SK-N-MC (cell line): ENCODE measurements around the gene GPR15.

Experiments used
- DNase-seq: peaks from one replicate; pipeline ENCODE4 v3.0.0-alpha.2; 2011; ENCODE audit warnings: low read depth, low spot score
- H3K27ac ChIP-seq: fragments of 200-600 bp; sonication (generic); 2 replicates; pipeline ENCODE4 v1.5.1; 2016; ENCODE audit warnings: mixed run types
- H3K36me3 ChIP-seq: fragments of 200-600 bp; sonication (generic); 2 replicates; pipeline ENCODE4 v1.6.1; 2017; ENCODE audit warnings: antibody characterized with exemption, low read length, mixed read lengths; ENCODE audit not compliant: insufficient read depth
- H3K4me3 ChIP-seq: fragments of 200-600 bp; sonication (generic); 2 replicates; pipeline ENCODE4 v1.5.1; 2016
- H3K9ac ChIP-seq: fragments of 200-600 bp; sonication (generic); 2 replicates; pipeline ENCODE4 v1.8.0; 2017; ENCODE audit warnings: mixed run types, mixed read lengths; ENCODE audit not compliant: insufficient read length
- H3K9me3 ChIP-seq: fragments of 200-600 bp; sonication (generic); 2 replicates; pipeline ENCODE4 v1.6.1; 2017; ENCODE audit warnings: low read depth, mild to moderate bottlenecking, antibody characterized with exemption, low read length, moderate library complexity, mixed read lengths
- EZH2 ChIP-seq: fragments of 200-600 bp; sonication (generic); IDR thresholded peaks from one replicate; pipeline ENCODE4 v1.6.1; 2017; ENCODE audit warnings: antibody characterized with exemption
- FOXP2 ChIP-seq: optimal IDR thresholded peaks from 2 replicates; pipeline ENCODE3; 2011; ENCODE audit warnings: mild to moderate bottlenecking, moderate library complexity; ENCODE audit not compliant: insufficient read depth; ENCODE audit errors: extremely low read length, control extremely low read depth
- POLR2AphosphoS5 ChIP-seq: IDR thresholded peaks from 2 replicates; pipeline ENCODE4 v1.6.1; 2012; ENCODE audit warnings: mild to moderate bottlenecking, low read depth, low read length, borderline replicate concordance

GPR15 gene

GRCh38 chr3:98525494-98525893, 6.3 kb upstream of the GPR15 start:
- TF ChIP-seq EZH2 (no peak), POLR2AphosphoS5 (no peak), FOXP2 (no peak)
- H3K4me3 ChIP-seq: no peak overlapping the region

GRCh38 chr3:98528474-98529346, 3.1 kb upstream of the GPR15 start:
- Histone ChIP-seq H3K9me3 (no peaks in the 10 kb centered on the region), H3K9ac (no peak overlapping the region)

More at GRCh38 chr3:98525494-98525893, 6.3 kb upstream of the GPR15 start:
- Histone ChIP-seq H3K27ac (no peak overlapping the region), H3K9ac (no peak overlapping the region), H3K9me3 (no peaks in the 10 kb centered on the region), H3K36me3 (peaks cover 8% of the 10 kb centered on the region)
- no peak for DNase-seq

GRCh38 chr3:98529856-98530459, 1.8 kb upstream of the GPR15 start:
- H3K9me3 ChIP-seq: no peaks in the 10 kb centered on the region
- H3K27ac ChIP-seq: no peak overlapping the region
- no peak for DNase-seq
- no peaks in the 10 kb centered on the region for H3K36me3 ChIP-seq
- no peak overlapping the region for H3K9ac ChIP-seq
- H3K4me3 ChIP-seq: no peak overlapping the region
- TF ChIP-seq EZH2 (no peak), FOXP2 (no peak), POLR2AphosphoS5 (no peak)

More at GRCh38 chr3:98528474-98529346, 3.1 kb upstream of the GPR15 start:
- DNase-seq: no peak
- TF ChIP-seq EZH2 (no peak), FOXP2 (no peak), POLR2AphosphoS5 (no peak)
- H3K4me3 ChIP-seq: no peak overlapping the region
- H3K36me3 ChIP-seq: no peaks in the 10 kb centered on the region
- no peak overlapping the region for H3K27ac ChIP-seq

GRCh38 chr3:98530676-98531075, 1.1 kb upstream of the GPR15 start:
- Histone ChIP-seq H3K4me3 (no peak overlapping the region), H3K9me3 (no peaks in the 10 kb centered on the region), H3K27ac (no peak overlapping the region), H3K9ac (no peak overlapping the region), H3K36me3 (no peaks in the 10 kb centered on the region)
- DNase-seq: no peak
- TF ChIP-seq EZH2 (no peak), FOXP2 (no peak), POLR2AphosphoS5 (no peak)

GRCh38 chr3:98532275-98532637, 478 bp downstream of the GPR15 start:
- Histone ChIP-seq H3K36me3 (no peaks in the 10 kb centered on the region), H3K9ac (no peak overlapping the region), H3K27ac (no peak overlapping the region), H3K4me3 (no peak overlapping the region), H3K9me3 (no peaks in the 10 kb centered on the region)
- TF ChIP-seq EZH2: no peak
- TF ChIP-seq FOXP2: no peak
- TF ChIP-seq POLR2AphosphoS5: no peak
- no peak for DNase-seq

- H3K9ac ChIP-seq: no peak overlapping the region
- no peak overlapping the region for H3K27ac ChIP-seq
- no peaks in the 10 kb centered on the region for H3K36me3 ChIP-seq
- no peak for DNase-seq
- no peak overlapping the region for H3K4me3 ChIP-seq
- TF ChIP-seq EZH2 (no peak), FOXP2 (no peak), POLR2AphosphoS5 (no peak)
- no peaks in the 10 kb centered on the region for H3K9me3 ChIP-seq
These were observed 1.2 kb downstream of the GPR15 start for GRCh38 chr3:98532709-98533571.

GRCh38 chr3:98534168-98534567, 2.4 kb downstream of the GPR15 start:
- no peak overlapping the region for H3K27ac ChIP-seq
- no peak overlapping the region for H3K9ac ChIP-seq
- H3K4me3 ChIP-seq: no peak overlapping the region
- no peak for TF ChIP-seq EZH2
- H3K9me3 ChIP-seq: no peaks in the 10 kb centered on the region
- DNase-seq: no peak
- no peaks in the 10 kb centered on the region for H3K36me3 ChIP-seq

- TF ChIP-seq FOXP2: no peak
- H3K9me3 ChIP-seq: no peaks in the 10 kb centered on the region
- H3K4me3 ChIP-seq: no peak overlapping the region
- no peak overlapping the region for H3K27ac ChIP-seq
- DNase-seq: no peak
- no peak overlapping the region for H3K9ac ChIP-seq
- H3K36me3 ChIP-seq: no peaks in the 10 kb centered on the region
These were observed 3.0 kb downstream of the GPR15 start for GRCh38 chr3:98534734-98535133.
